ENCODE results near the gene LEF1.

LEF1 gene

DNA sequence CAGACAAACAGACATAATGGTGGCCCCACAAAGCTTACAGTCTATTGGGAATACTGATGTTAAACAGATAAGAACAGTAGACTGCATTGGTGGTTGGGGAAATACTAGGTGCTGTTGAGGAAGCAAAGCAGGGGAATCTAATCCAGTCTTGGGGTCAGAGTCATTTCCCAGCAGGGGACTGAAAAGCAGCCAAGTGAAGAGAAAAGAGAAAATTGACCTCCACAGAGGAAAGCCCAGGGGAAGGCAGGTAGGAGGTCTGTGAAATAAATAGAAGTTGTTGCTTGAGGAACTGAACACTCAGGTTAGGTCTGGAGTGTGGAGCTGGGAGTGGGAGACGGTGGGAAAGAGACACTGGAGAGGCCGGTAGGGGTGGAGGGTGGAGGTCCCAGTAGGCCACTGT is 33.0 kb upstream of the LEF1 start:
- no peak overlapping the region for H3K27ac ChIP-seq (ENCODE audit: poor library complexity, severe bottlenecking)
- H3K4me1 ChIP-seq (ENCODE audit: insufficient read depth, poor library complexity, severe bottlenecking): no peaks in the 10 kb centered on the region
- no peaks in the 10 kb centered on the region for H3K27me3 ChIP-seq (ENCODE audit: insufficient read depth, poor library complexity, severe bottlenecking)
- ATAC-seq (ENCODE audit: low read depth) (no peak), DNase-seq (ENCODE audit: low spot score) (no peak)
- no peak overlapping the region for H3K4me3 ChIP-seq (ENCODE audit: severe bottlenecking)
- no peaks in the 10 kb centered on the region for H3K36me3 ChIP-seq (ENCODE audit: low read depth)
- no peaks in the 10 kb centered on the region for H3K9me3 ChIP-seq (ENCODE audit: severe bottlenecking)
- TF ChIP-seq, protein P1, sequence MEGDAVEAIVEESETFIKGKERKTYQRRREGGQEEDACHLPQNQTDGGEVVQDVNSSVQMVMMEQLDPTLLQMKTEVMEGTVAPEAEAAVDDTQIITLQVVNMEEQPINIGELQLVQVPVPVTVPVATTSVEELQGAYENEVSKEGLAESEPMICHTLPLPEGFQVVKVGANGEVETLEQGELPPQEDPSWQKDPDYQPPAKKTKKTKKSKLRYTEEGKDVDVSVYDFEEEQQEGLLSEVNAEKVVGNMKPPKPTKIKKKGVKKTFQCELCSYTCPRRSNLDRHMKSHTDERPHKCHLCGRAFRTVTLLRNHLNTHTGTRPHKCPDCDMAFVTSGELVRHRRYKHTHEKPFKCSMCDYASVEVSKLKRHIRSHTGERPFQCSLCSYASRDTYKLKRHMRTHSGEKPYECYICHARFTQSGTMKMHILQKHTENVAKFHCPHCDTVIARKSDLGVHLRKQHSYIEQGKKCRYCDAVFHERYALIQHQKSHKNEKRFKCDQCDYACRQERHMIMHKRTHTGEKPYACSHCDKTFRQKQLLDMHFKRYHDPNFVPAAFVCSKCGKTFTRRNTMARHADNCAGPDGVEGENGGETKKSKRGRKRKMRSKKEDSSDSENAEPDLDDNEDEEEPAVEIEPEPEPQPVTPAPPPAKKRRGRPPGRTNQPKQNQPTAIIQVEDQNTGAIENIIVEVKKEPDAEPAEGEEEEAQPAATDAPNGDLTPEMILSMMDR (IDR thresholded peaks at IDR 0.05; ENCODE audit: poor library complexity, severe bottlenecking): no peak

- H3K27ac ChIP-seq (ENCODE audit: poor library complexity, severe bottlenecking): no peak overlapping the region
- H3K36me3 ChIP-seq (ENCODE audit: low read depth): no peaks in the 10 kb centered on the region
- TF ChIP-seq, protein P1 (IDR thresholded peaks at IDR 0.05; ENCODE audit: poor library complexity, severe bottlenecking): no peak
- H3K4me3 ChIP-seq (ENCODE audit: severe bottlenecking): no peak overlapping the region
- no peaks in the 10 kb centered on the region for H3K4me1 ChIP-seq (ENCODE audit: insufficient read depth, poor library complexity, severe bottlenecking)
- H3K9me3 ChIP-seq (ENCODE audit: severe bottlenecking): no peaks in the 10 kb centered on the region
- no peak for ATAC-seq (ENCODE audit: low read depth)
- no peak for DNase-seq (ENCODE audit: low spot score)
- no peaks in the 10 kb centered on the region for H3K27me3 ChIP-seq (ENCODE audit: insufficient read depth, poor library complexity, severe bottlenecking)
Observed at GRCh38 chr4:108199881-108200280, 31.1 kb upstream of the LEF1 start.

- Histone ChIP-seq H3K9me3 (ENCODE audit: severe bottlenecking) (no peaks in the 10 kb centered on the region), H3K36me3 (ENCODE audit: low read depth) (no peaks in the 10 kb centered on the region), H3K4me3 (ENCODE audit: severe bottlenecking) (no peak overlapping the region), H3K27me3 (ENCODE audit: insufficient read depth, poor library complexity, severe bottlenecking) (no peaks in the 10 kb centered on the region), H3K4me1 (ENCODE audit: insufficient read depth, poor library complexity, severe bottlenecking) (no peaks in the 10 kb centered on the region), H3K27ac (ENCODE audit: poor library complexity, severe bottlenecking) (no peak overlapping the region)
- DNase-seq (ENCODE audit: low spot score) (no peak), ATAC-seq (ENCODE audit: low read depth) (no peak)
- TF ChIP-seq, protein P1 (IDR thresholded peaks at IDR 0.05; ENCODE audit: poor library complexity, severe bottlenecking): no peak
Observed at GRCh38 chr4:108193886-108194672, 25.3 kb upstream of the LEF1 start.

DNA sequence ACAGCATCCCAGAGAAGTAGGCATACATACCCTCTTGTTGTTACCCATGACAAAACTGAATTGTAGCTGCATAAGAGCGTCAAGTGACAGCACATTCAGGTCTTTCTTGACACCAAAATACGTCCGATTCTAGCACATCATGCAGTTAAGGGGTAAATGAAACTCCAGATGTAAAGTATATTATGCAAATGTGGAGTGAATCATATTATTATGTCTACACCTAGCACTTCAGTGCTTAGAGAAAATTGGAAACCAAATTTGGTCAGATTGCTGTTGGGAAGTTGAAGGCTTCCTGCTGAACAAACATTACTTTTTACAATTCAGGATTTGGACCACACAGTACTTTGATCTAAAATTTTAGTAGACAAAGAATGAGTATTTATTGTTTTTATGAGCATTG is 24.2 kb upstream of the LEF1 start:
- Histone ChIP-seq H3K27ac (ENCODE audit: poor library complexity, severe bottlenecking) (no peak overlapping the region), H3K36me3 (ENCODE audit: low read depth) (no peaks in the 10 kb centered on the region), H3K27me3 (ENCODE audit: insufficient read depth, poor library complexity, severe bottlenecking) (no peaks in the 10 kb centered on the region), H3K4me1 (ENCODE audit: insufficient read depth, poor library complexity, severe bottlenecking) (no peaks in the 10 kb centered on the region), H3K4me3 (ENCODE audit: severe bottlenecking) (no peak overlapping the region), H3K9me3 (ENCODE audit: severe bottlenecking) (no peaks in the 10 kb centered on the region)
- DNase-seq (ENCODE audit: low spot score): no peak
- no peak for ATAC-seq (ENCODE audit: low read depth)
- TF ChIP-seq, protein P1 (IDR thresholded peaks at IDR 0.05; ENCODE audit: poor library complexity, severe bottlenecking): no peak

DNA sequence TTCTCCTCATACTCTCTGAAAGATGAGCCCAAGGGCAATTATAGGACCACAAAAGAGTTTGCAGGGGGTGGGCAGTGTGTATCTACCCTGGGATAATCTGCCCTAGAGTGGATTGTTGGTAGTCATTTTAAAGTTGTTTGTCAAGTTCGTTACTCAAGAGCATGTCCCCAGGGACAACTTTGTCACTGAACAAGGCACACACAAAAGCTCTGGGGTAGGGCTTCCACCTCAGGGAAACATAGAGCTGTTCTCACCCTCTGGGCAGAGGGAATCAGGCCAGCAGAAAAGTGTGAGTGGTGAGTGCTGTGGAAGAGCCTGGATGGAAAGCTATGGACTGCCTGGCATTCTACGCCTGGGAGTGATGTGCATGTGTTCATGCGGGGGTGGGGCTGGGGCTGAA is 23.3 kb upstream of the LEF1 start:
- TF ChIP-seq, protein P1 (IDR thresholded peaks at IDR 0.05; ENCODE audit: poor library complexity, severe bottlenecking): no peak
- DNase-seq (ENCODE audit: low spot score) (no peak), ATAC-seq (ENCODE audit: low read depth) (no peak)
- no peaks in the 10 kb centered on the region for H3K9me3 ChIP-seq (ENCODE audit: severe bottlenecking)
- no peaks in the 10 kb centered on the region for H3K36me3 ChIP-seq (ENCODE audit: low read depth)
- H3K4me1 ChIP-seq (ENCODE audit: insufficient read depth, poor library complexity, severe bottlenecking): no peaks in the 10 kb centered on the region
- no peaks in the 10 kb centered on the region for H3K27me3 ChIP-seq (ENCODE audit: insufficient read depth, poor library complexity, severe bottlenecking)
- no peak overlapping the region for H3K4me3 ChIP-seq (ENCODE audit: severe bottlenecking)
- no peak overlapping the region for H3K27ac ChIP-seq (ENCODE audit: poor library complexity, severe bottlenecking)

Data from RWPE2 (cell line).